H1 (cell line): ENCODE results near the gene LIPM. TPM values are rescaled to one million over a fixed set of nuclear protein-coding genes. Genes with fewer than 3 reads are reported as not detected.

Source experiments
- CTCF ChIA-PET: fragments of 300-600 bp; sonication (Branson Sonifier 250); formaldehyde crosslinking; loops from one replicate; lab custom pipeline; 2021; ENCODE audit not compliant: partially characterized antibody; lab: Charles Lee
- POLR2A ChIA-PET: fragments of 300-600 bp; sonication (Branson Sonifier 250); formaldehyde crosslinking; loops from one replicate; lab custom pipeline; 2021; ENCODE audit warnings: inconsistent platforms; ENCODE audit not compliant: partially characterized antibody; lab: Charles Lee
- DNase-seq, 2 experiments: peaks; one replicate each; pipeline versions ENCODE4 v3.0.0 to v3.0.0-alpha.2; 2010 to 2022; ENCODE audit warnings: low spot score in 2 of 2, low read depth in 1 of 2, mixed read lengths in 1 of 2
- FAIRE-seq: peaks from 2 replicates; lab custom pipeline; 2011; peaks lifted over from hg19 to GRCh38; lab: Jason Lieb, UNC
- H2AFZ ChIP-seq: 2 replicates; pipeline ENCODE4 v1.8.1; 2012; ENCODE audit warnings: low read length, inconsistent platforms
- H2AK5ac ChIP-seq: 2 replicates; pipeline ENCODE4 v1.6.1; 2013; ENCODE audit warnings: low read depth, low read length
- H2BK120ac ChIP-seq: replicated peaks from 2 replicates; pipeline ENCODE3; 2013; ENCODE audit warnings: low read depth, low read length, inconsistent platforms
- H2BK12ac ChIP-seq: 2 replicates; pipeline ENCODE4 v1.6.1; 2013; ENCODE audit warnings: low read depth, low read length
- H2BK15ac ChIP-seq: 2 replicates; pipeline ENCODE4 v1.6.1; 2013; ENCODE audit warnings: low read length
- H2BK20ac ChIP-seq: 2 replicates; pipeline ENCODE4 v1.6.1; 2013; ENCODE audit warnings: low read length
- H2BK5ac ChIP-seq: 2 replicates; pipeline ENCODE4 v1.6.1; 2013; ENCODE audit warnings: low read depth, low read length
- H3K14ac ChIP-seq: 2 replicates; pipeline ENCODE4 v1.6.1; 2013; ENCODE audit warnings: inconsistent platforms; ENCODE audit not compliant: insufficient read length
- H3K18ac ChIP-seq: 2 replicates; pipeline ENCODE4 v1.6.1; 2013; ENCODE audit warnings: low read length; ENCODE audit errors: extremely low read depth
- H3K23ac ChIP-seq: 2 replicates; pipeline ENCODE4 v1.6.1; 2013; ENCODE audit warnings: inconsistent platforms; ENCODE audit not compliant: insufficient read length
- H3K23me2 ChIP-seq: 2 replicates; pipeline ENCODE4 v1.6.1; 2013; ENCODE audit warnings: low read depth, low read length
- H3K27ac ChIP-seq: 2 replicates; pipeline ENCODE4 v1.6.1; 2011; ENCODE audit warnings: low read depth, low read length, inconsistent platforms
- H3K27me3 ChIP-seq, 4 experiments: replicated peaks in 1 of 4; 1 replicate in 1 of 4; 2 replicates in 3 of 4; pipeline versions ENCODE4 v1.6.1 to v1.8.1; 2011 to 2013; ENCODE audit warnings: low read length in 3 of 4, mild to moderate bottlenecking in 3 of 4, inconsistent platforms in 2 of 4, mixed read lengths in 2 of 4, moderate library complexity in 1 of 4; ENCODE audit not compliant: control insufficient read depth in 3 of 4, insufficient read depth in 3 of 4; ENCODE audit errors: extremely low read depth in 1 of 4
- H3K36me3 ChIP-seq, 4 experiments: 2 replicates each; pipeline versions ENCODE4 v1.6.1 to v1.8.1; 2011 to 2013; ENCODE audit warnings: mild to moderate bottlenecking in 4 of 4, low read length in 3 of 4, moderate library complexity in 2 of 4, control low read depth in 1 of 4, inconsistent platforms in 1 of 4; ENCODE audit not compliant: insufficient read depth in 4 of 4, control insufficient read depth in 2 of 4
- H3K4ac ChIP-seq: replicated peaks from 2 replicates; pipeline ENCODE3; 2013; ENCODE audit warnings: low read length, low read depth, mixed read lengths, inconsistent platforms; ENCODE audit not compliant: insufficient read length
- H3K4me1 ChIP-seq, 4 experiments: replicated peaks in 1 of 4; 1 replicate in 1 of 4; 2 replicates in 3 of 4; pipeline versions ENCODE4 v1.6.1 to v1.8.1; 2011 to 2013; ENCODE audit warnings: low read length in 3 of 4, inconsistent platforms in 2 of 4, mixed read lengths in 1 of 4; ENCODE audit not compliant: insufficient read depth in 4 of 4, control insufficient read depth in 3 of 4
- H3K4me2 ChIP-seq, 2 experiments: 2 replicates each; pipeline versions ENCODE4 v1.6.1 to v1.8.1; 2011 to 2013; ENCODE audit warnings: low read depth in 2 of 2, low read length in 2 of 2, control low read depth in 1 of 2, inconsistent platforms in 1 of 2, mild to moderate bottlenecking in 1 of 2; ENCODE audit not compliant: insufficient read depth in 1 of 2
- H3K4me3 ChIP-seq, 4 experiments: fragments of 200-600, 300-600 bp in 1 of 4; sonication (generic), shearing (Covaris generic), sonication (Bioruptor Twin) in 1 of 4; 2 replicates each; pipeline versions ENCODE4 v1.5.1 to v1.8.1; 2011 to 2016; ENCODE audit warnings: low read length in 4 of 4, low read depth in 3 of 4, control low read depth in 2 of 4, inconsistent platforms in 2 of 4, mild to moderate bottlenecking in 2 of 4, mixed read lengths in 1 of 4, moderate library complexity in 1 of 4; ENCODE audit not compliant: insufficient read depth in 2 of 4; ENCODE audit errors: extremely low read depth in 1 of 4
- H3K56ac ChIP-seq: replicated peaks from 2 replicates; pipeline ENCODE3; 2013; ENCODE audit warnings: low read depth, mild to moderate bottlenecking, mixed read lengths, low read length, inconsistent platforms; ENCODE audit not compliant: insufficient read length
- H3K79me1 ChIP-seq: 2 replicates; pipeline ENCODE4 v1.6.1; 2013; ENCODE audit warnings: low read depth, low read length, control low read depth
- H3K79me2 ChIP-seq, 2 experiments: 2 replicates each; pipeline versions ENCODE4 v1.6.1 to v1.8.1; 2012 to 2013; ENCODE audit warnings: low read length in 2 of 2, mild to moderate bottlenecking in 2 of 2, inconsistent platforms in 1 of 2; ENCODE audit not compliant: insufficient read depth in 2 of 2, control insufficient read depth in 1 of 2
- H3K9ac ChIP-seq, 4 experiments: replicated peaks in 1 of 4; 1 replicate in 1 of 4; 2 replicates in 3 of 4; pipeline versions ENCODE4 v1.6.1 to v1.8.1; 2011 to 2013; ENCODE audit warnings: low read depth in 3 of 4, low read length in 3 of 4, control low read depth in 2 of 4, mild to moderate bottlenecking in 2 of 4, moderate library complexity in 2 of 4, inconsistent platforms in 1 of 4; ENCODE audit errors: extremely low read depth in 1 of 4
- H3K9me3 ChIP-seq, 2 experiments: 2 replicates each; pipeline versions ENCODE4 v1.6.1 to v1.8.1; 2012 to 2013; ENCODE audit warnings: mild to moderate bottlenecking in 2 of 2, moderate library complexity in 2 of 2, control low read depth in 1 of 2, inconsistent platforms in 1 of 2, low read depth in 1 of 2, low read length in 1 of 2, mixed read lengths in 1 of 2; ENCODE audit not compliant: insufficient read depth in 2 of 2
- H4K20me1 ChIP-seq, 2 experiments: replicated peaks in 1 of 2; 2 replicates each; pipeline versions ENCODE3 to v1.8.1; 2011 to 2013; ENCODE audit warnings: inconsistent platforms in 2 of 2, low read length in 2 of 2, mild to moderate bottlenecking in 1 of 2; ENCODE audit not compliant: insufficient read depth in 2 of 2, control insufficient read depth in 1 of 2
- H4K5ac ChIP-seq: 2 replicates; pipeline ENCODE4 v1.6.1; 2013; ENCODE audit warnings: low read length, low read depth, mixed read lengths, inconsistent platforms; ENCODE audit not compliant: insufficient read length
- H4K8ac ChIP-seq: 2 replicates; pipeline ENCODE4 v1.8.0; 2013; ENCODE audit warnings: mild to moderate bottlenecking, moderate library complexity, low read length, inconsistent platforms; ENCODE audit not compliant: insufficient read depth; ENCODE audit errors: extremely low read depth
- H4K91ac ChIP-seq: replicated peaks from 2 replicates; pipeline ENCODE3; 2013; ENCODE audit warnings: low read length, mixed read lengths, inconsistent platforms; ENCODE audit not compliant: insufficient read length
- ASH2L ChIP-seq: fragments of 200-600, 300-600 bp; sonication (generic); IDR thresholded peaks from one replicate; pipeline ENCODE4 v1.7.1; 2017; ENCODE audit warnings: low read length
- BACH1 ChIP-seq: IDR thresholded peaks from 2 replicates; pipeline ENCODE4 v1.6.1; 2012; ENCODE audit warnings: low read length, improper control_type of control experiment
- EP300 ChIP-seq, 2 experiments: IDR thresholded peaks; 1 replicate in 1 of 2; 2 replicates in 1 of 2; pipeline ENCODE4 v1.6.1; 2011 to 2012; ENCODE audit warnings: low read depth in 2 of 2, low read length in 2 of 2, mild to moderate bottlenecking in 2 of 2, borderline replicate concordance in 1 of 2, inconsistent platforms in 1 of 2, moderate library complexity in 1 of 2
- RXRA ChIP-seq: IDR thresholded peaks from 2 replicates; pipeline ENCODE4 v1.6.1; 2011; ENCODE audit warnings: low read depth, mild to moderate bottlenecking, low read length, moderate library complexity; ENCODE audit not compliant: insufficient read depth
- SIRT6 ChIP-seq: IDR thresholded peaks from one replicate; pipeline ENCODE4 v1.7.1; 2012; ENCODE audit warnings: low read length, inconsistent platforms
- WGBS, 2 experiments: shearing (Covaris generic) in 1 of 2; methylation state at CpG; one replicate each; pipeline versions ENCODE4 v1.1.6 to v1.1.7; 2013 to 2015; ENCODE audit warnings: low lambda C conversion rate in 2 of 2, mixed read lengths in 2 of 2, inconsistent platforms in 1 of 2, low coverage in 1 of 2, missing lambda C conversion rate in 1 of 2; ENCODE audit not compliant: insufficient replicate concordance in 2 of 2, insufficient coverage in 1 of 2, insufficient read length in 1 of 2; ENCODE audit errors: extremely low coverage in 1 of 2, missing lambda C conversion rate in 1 of 2; 5-methylcytosine and 5-hydroxymethylcytosine counted together
- polyA plus RNA-seq, 7 experiments: library from polyadenylated mRNA; depleted of rRNA in 3 of 7; stranded (reverse) in 5 of 7; unstranded in 2 of 7; fragments of >200 nt in 5 of 7; fragments of 200-250 nt in 2 of 7; gene quantifications; 1 replicate in 5 of 7; 2 replicates in 1 of 7; 4 replicates in 1 of 7; pipeline versions ENCODE4 v1.2.1 to v1.2.3, GENCODE V29; 2011 to 2013; ENCODE audit warnings: missing spikeins in 2 of 7, mixed read lengths in 2 of 7
- total RNA-seq: library from RNA; stranded (reverse); fragmentation: NEBNext Ultra II Directional; extraction: Animal tissue kit (Norgen Biotek cat#: 25700); gene quantifications from 2 replicates; pipeline ENCODE4 v1.2.1, GENCODE V29; 2021

The LIPM gene
- total and polyA plus RNA-seq, 2 of the 8 experiments (the other 6 are each of a cell fraction or from before 2014, with no cell fraction given), result not detected

DNA sequence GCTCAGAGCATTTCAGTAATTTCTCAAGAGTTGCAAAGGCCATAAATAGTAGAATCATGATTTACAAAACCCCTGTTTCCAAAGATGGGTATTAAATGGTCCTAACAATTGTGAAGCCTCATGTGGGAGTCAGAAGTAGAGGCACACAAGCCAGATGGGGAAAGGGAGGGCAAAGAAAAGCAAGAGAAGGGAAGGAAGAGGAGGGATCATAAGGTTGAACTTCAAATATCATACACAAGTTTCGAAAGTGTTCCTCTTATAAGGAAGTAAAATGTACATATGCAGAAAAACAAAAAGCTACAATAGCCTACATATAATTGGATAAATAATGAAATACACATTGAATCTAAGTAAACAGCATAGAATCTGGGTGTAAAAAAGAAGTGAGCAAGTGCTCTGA is 36.7 kb upstream of the LIPM start:
- no peak overlapping the region for H2BK12ac ChIP-seq
- H4K91ac ChIP-seq, result no peak overlapping the region
- ChIA-PET CTCF (interaction anchor here (1.0 to 1.4 kb wide), 2 partner anchors 39 to 70 kb away, joined by 3 to 4 read pairs; no protein-coding TSS in a partner anchor), POLR2A (no interaction called here)
- H2AK5ac ChIP-seq, result no peak overlapping the region
- DNase-seq, result no peak
- H3K79me1 ChIP-seq, result no peaks in the 10 kb centered on the region
- H3K14ac ChIP-seq, result no peak overlapping the region
- H3K4me2 ChIP-seq, result no peak overlapping the region
- no peak overlapping the region for H2BK5ac ChIP-seq
- no peaks in the 10 kb centered on the region for H3K23me2 ChIP-seq
- no peaks in the 10 kb centered on the region for H3K9me3 ChIP-seq
- no peak overlapping the region for H2AFZ ChIP-seq
- no peak overlapping the region for H4K5ac ChIP-seq
- FAIRE-seq, result no peak
- H3K56ac ChIP-seq, result no peak overlapping the region
- no peak overlapping the region for H3K18ac ChIP-seq
- no peak overlapping the region for H3K23ac ChIP-seq
- H4K8ac ChIP-seq, result no peak overlapping the region
- 86% methylated on average over 1 of the region's 1 CpG; no CpG with 5 or more reads in 1 of the 2 experiments for WGBS, 2 experiments
- no peak overlapping the region for H3K9ac ChIP-seq
- no peak overlapping the region for H2BK20ac ChIP-seq
- H3K27me3 ChIP-seq, result no peaks in the 10 kb centered on the region
- H2BK15ac ChIP-seq, result no peak overlapping the region
- H3K79me2 ChIP-seq, result no peaks in the 10 kb centered on the region
- H3K4ac ChIP-seq, result no peak overlapping the region
- H4K20me1 ChIP-seq, result no peaks in the 10 kb centered on the region
- no peak overlapping the region for H3K27ac ChIP-seq
- H3K4me1 ChIP-seq, result peaks cover 0 to 4% (median 0%) of the 10 kb centered on the region in 4 experiments; a peak in 2 of 7 replicates
- H3K4me3 ChIP-seq, result no peak overlapping the region
- no peaks in the 10 kb centered on the region for H3K36me3 ChIP-seq
- H2BK120ac ChIP-seq, result no peak overlapping the region
- no peak for TF ChIP-seq ASH2L
- no peak for TF ChIP-seq SIRT6
- no peak for TF ChIP-seq BACH1
- TF ChIP-seq RXRA, result no peak
- no peak for TF ChIP-seq EP300 (IDR thresholded peaks at IDR 0.05; ENCODE audit: borderline replicate concordance in 1 of 2, low read depth in 2 of 2, low read length in 2 of 2)
